ENCODE measurements around the gene BEND6. TPM values are rescaled to one million over a fixed set of nuclear protein-coding genes. Genes with fewer than 3 reads are reported as not detected.

BEND6 gene
- total RNA-seq, 1 experiment from 2014 or later: 1.4 TPM

DNA sequence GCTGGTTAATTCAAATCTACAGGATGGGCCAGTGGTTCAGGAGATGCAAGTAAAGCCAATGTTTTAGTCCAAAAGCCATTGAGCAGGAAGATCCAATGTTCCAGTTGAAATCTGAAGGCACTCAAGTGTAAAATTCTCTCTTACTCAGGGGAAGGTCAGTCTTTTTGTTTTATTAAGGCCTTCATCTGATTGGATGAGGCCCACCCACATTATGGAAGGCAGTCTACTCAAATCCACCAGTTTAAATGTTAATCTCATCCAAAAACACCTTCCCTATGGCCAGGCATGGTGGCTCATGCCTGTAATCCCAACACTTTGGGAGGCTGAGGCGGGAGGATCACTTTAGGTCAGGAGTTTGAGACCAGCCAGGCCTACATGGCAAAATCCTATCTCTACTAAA, 31.3 kb upstream of the BEND6 start:
- H3K4me1 ChIP-seq (ENCODE audit: insufficient read depth, low read length): peaks cover 2% of the 10 kb centered on the region; the same call in 1 of the 2 replicates
- H3K27ac Mint-ChIP-seq: no peak overlapping the region; a peak in 1 of 7 replicates
- H3K23ac ChIP-seq (ENCODE audit: insufficient read length, low read depth, low read length): no peak overlapping the region
- H3T11ph ChIP-seq (ENCODE audit: low read length): no peak overlapping the region
- H3K18ac ChIP-seq (ENCODE audit: insufficient read length, low read depth, low read length): no peak overlapping the region
- H2BK120ac ChIP-seq (ENCODE audit: low read depth, low read length, poor library complexity, severe bottlenecking): no peak overlapping the region
- H3K9me3 Mint-ChIP-seq: no peaks in the 10 kb centered on the region
- no peak overlapping the region for H3K56ac ChIP-seq (ENCODE audit: insufficient read length, low read depth, low read length)
- H3K9me3 ChIP-seq (ENCODE audit: control insufficient read depth, low read depth, low read length): no peaks in the 10 kb centered on the region
- H3K4ac ChIP-seq (ENCODE audit: low read depth, low read length): no peak overlapping the region
- H4K91ac ChIP-seq (ENCODE audit: insufficient read length, low read depth, low read length): no peak overlapping the region
- no peak overlapping the region for H4K5ac ChIP-seq (ENCODE audit: insufficient read length, low read depth, low read length)
- H2BK12ac ChIP-seq (ENCODE audit: insufficient read length, low read depth, low read length): no peak overlapping the region
- no peak overlapping the region for H2BK20ac ChIP-seq (ENCODE audit: low read depth, low read length, poor library complexity, severe bottlenecking)
- H2BK15ac ChIP-seq (ENCODE audit: low read depth, low read length): no peak overlapping the region
- no peak overlapping the region for H4K8ac ChIP-seq (replicated peaks; ENCODE audit: insufficient read length, low read depth, low read length)
- H3K4me2 ChIP-seq (ENCODE audit: insufficient read depth, insufficient read length, low read length): no peak overlapping the region
- no peak overlapping the region for H3K27ac ChIP-seq (ENCODE audit: insufficient read length, low read depth, low read length)
- no peak overlapping the region for H2BK5ac ChIP-seq (ENCODE audit: insufficient read length, low read length)
- H3K79me2 ChIP-seq (ENCODE audit: insufficient read depth, low read length): no peaks in the 10 kb centered on the region
- H2AFZ ChIP-seq (ENCODE audit: low read length): no peak overlapping the region
- no peaks in the 10 kb centered on the region for H3K79me1 ChIP-seq (ENCODE audit: insufficient read depth, low read depth, low read length, poor library complexity, severe bottlenecking)
- no peak for DNase-seq
- no CpG with 5 or more reads among the region's 1 CpG for WGBS (ENCODE audit: extremely low coverage, insufficient read length, low lambda C conversion rate)
- H3K14ac ChIP-seq (ENCODE audit: insufficient read depth, low read length): no peak overlapping the region
- no peak overlapping the region for H3K4me3 Mint-ChIP-seq
- no peak overlapping the region for H2AK5ac ChIP-seq (ENCODE audit: insufficient read length, low read length)
- no peaks in the 10 kb centered on the region for H3K36me3 Mint-ChIP-seq (ENCODE audit: insufficient read depth in 1 of 3, low read depth in 3 of 3)
- peaks cover 17 to 28% of the 10 kb centered on the region in 2 experiments for H3K4me1 Mint-ChIP-seq
- no peaks in the 10 kb centered on the region for H3K23me2 ChIP-seq (ENCODE audit: insufficient read length, low read depth, low read length, poor library complexity, severe bottlenecking)
- TF ChIP-seq CTCF (conservative IDR thresholded peaks at IDR 0.05): no peak
- H3K9ac ChIP-seq (ENCODE audit: extremely low read depth, insufficient read length, low read length): no peak overlapping the region
- H3K27me3 ChIP-seq (ENCODE audit: insufficient read depth, low read length): no peaks in the 10 kb centered on the region
- no peaks in the 10 kb centered on the region for H4K20me1 ChIP-seq (ENCODE audit: control insufficient read depth, insufficient read depth, insufficient read length)
- H3K27me3 Mint-ChIP-seq (ENCODE audit: low read depth): no peaks in the 10 kb centered on the region
